Hepatocyte (in vitro differentiated cells): Measurements from ENCODE around the gene STMN3.

Experiments
- EZH2 ChIP-seq: fragments of 200-600 bp; sonication (generic); IDR thresholded peaks from 2 replicates; pipeline ENCODE4 v1.6.1; 2016; ENCODE audit warnings: antibody characterized with exemption, mild to moderate bottlenecking, borderline replicate concordance
- EZH2phosphoT487 ChIP-seq: fragments of 200-600 bp; sonication (generic); IDR thresholded peaks from one replicate; pipeline ENCODE4 v1.6.1; 2018; ENCODE audit warnings: antibody characterized with exemption, mild to moderate bottlenecking, low read depth, moderate library complexity; ENCODE audit not compliant: unreplicated experiment, severe bottlenecking
- TF ChIP-seq, protein P1 (sequence below): fragments of 200-600 bp; sonication (generic); IDR thresholded peaks from 2 replicates; pipeline ENCODE4 v1.5.1; 2016; ENCODE audit warnings: antibody characterized with exemption, mild to moderate bottlenecking; ENCODE audit not compliant: poor library complexity

GRCh38 chr20:63611646-63612045, 41.6 kb downstream of the STMN3 start:
- TF ChIP-seq, protein P1, sequence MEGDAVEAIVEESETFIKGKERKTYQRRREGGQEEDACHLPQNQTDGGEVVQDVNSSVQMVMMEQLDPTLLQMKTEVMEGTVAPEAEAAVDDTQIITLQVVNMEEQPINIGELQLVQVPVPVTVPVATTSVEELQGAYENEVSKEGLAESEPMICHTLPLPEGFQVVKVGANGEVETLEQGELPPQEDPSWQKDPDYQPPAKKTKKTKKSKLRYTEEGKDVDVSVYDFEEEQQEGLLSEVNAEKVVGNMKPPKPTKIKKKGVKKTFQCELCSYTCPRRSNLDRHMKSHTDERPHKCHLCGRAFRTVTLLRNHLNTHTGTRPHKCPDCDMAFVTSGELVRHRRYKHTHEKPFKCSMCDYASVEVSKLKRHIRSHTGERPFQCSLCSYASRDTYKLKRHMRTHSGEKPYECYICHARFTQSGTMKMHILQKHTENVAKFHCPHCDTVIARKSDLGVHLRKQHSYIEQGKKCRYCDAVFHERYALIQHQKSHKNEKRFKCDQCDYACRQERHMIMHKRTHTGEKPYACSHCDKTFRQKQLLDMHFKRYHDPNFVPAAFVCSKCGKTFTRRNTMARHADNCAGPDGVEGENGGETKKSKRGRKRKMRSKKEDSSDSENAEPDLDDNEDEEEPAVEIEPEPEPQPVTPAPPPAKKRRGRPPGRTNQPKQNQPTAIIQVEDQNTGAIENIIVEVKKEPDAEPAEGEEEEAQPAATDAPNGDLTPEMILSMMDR, result no peak
- TF ChIP-seq EZH2 (no peak), EZH2phosphoT487 (no peak)
